ENCODE data around the gene DDR2. TPM values are rescaled to one million over a fixed set of nuclear protein-coding genes. Genes with fewer than 3 reads are reported as not detected.

Gene DDR2
- total and polyA plus RNA-seq, 2 donors, result 2.1 to 2.4 TPM

DNA sequence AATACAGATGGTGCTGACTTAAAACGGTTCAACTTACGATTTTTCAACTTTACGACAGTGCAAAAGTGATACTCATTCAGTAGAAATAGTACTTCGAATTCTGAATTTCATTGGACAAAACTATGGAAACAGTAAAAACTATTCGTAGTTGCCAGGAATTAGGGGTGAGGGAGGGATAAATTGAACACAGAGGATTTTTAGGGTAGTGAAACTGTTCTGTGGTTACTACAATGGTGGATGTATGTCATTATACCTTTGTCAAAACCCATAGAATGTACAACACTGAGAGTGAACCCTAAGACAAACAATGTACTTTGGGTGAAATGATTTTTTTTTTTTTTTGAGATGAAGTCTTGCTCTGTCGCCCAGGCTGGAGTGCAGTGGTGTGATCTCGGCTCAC, 7.5 kb downstream of the DDR2 start:
- Histone ChIP-seq H3K27me3 (ENCODE audit: control insufficient read depth in 2 of 2, insufficient read depth in 1 of 2, low read length in 1 of 2) (no peaks in the 10 kb centered on the region), H3K27ac (ENCODE audit: low read depth in 1 of 2, low read length in 1 of 2) (no peak overlapping the region), H3K9me3 (ENCODE audit: control insufficient read depth in 2 of 2, insufficient read depth in 1 of 2, low read length in 1 of 2) (no peaks in the 10 kb centered on the region), H3K4me1 (ENCODE audit: control insufficient read depth in 2 of 2, insufficient read depth in 2 of 2, low read length in 2 of 2) (no peaks in the 10 kb centered on the region), H3K36me3 (ENCODE audit: control insufficient read depth in 2 of 2, insufficient read depth in 2 of 2, low read length in 1 of 2) (no peaks in the 10 kb centered on the region), H3K4me3 (ENCODE audit: low read length in 2 of 2) (no peak overlapping the region)
- WGBS, result 96% methylated on average over 7 of the region's 7 CpGs
- no peak for DNase-seq (ENCODE audit: low read depth in 6 of 9, low spot score in 9 of 9)

DNA sequence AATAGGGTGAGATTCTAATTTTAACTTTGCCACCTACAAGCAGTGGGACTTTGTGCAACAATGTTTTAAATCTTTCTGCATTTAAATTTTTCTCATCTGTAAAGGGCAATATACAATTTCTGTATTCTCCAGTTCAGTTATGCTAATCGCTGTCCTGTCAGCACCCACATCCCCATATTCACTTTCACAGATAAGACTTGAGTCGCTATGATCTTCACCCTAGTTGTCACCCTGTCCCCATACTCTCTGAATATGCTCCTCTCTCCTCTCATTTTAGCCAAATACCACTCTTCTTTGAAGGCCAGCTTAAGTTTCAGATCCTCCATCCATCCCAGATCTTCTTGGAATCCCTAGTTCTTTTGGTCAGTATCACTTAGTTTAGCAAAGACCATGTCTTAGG, 8.8 kb downstream of the DDR2 start:
- no peaks in the 10 kb centered on the region for H3K4me1 ChIP-seq (ENCODE audit: control insufficient read depth in 2 of 2, insufficient read depth in 2 of 2, low read length in 2 of 2)
- H3K27me3 ChIP-seq (ENCODE audit: control insufficient read depth in 2 of 2, insufficient read depth in 1 of 2, low read length in 1 of 2), result no peaks in the 10 kb centered on the region
- no peaks in the 10 kb centered on the region for H3K36me3 ChIP-seq (ENCODE audit: control insufficient read depth in 2 of 2, insufficient read depth in 2 of 2, low read length in 1 of 2)
- H3K9me3 ChIP-seq (ENCODE audit: control insufficient read depth in 2 of 2, insufficient read depth in 1 of 2, low read length in 1 of 2), result no peaks in the 10 kb centered on the region
- no peak overlapping the region for H3K4me3 ChIP-seq (ENCODE audit: low read length in 2 of 2)
- 97% methylated on average over 2 of the region's 2 CpGs for WGBS
- H3K27ac ChIP-seq (ENCODE audit: low read depth in 1 of 2, low read length in 1 of 2), result no peak overlapping the region
- DNase-seq (ENCODE audit: low read depth in 6 of 9, low spot score in 9 of 9), result no peak

DNA sequence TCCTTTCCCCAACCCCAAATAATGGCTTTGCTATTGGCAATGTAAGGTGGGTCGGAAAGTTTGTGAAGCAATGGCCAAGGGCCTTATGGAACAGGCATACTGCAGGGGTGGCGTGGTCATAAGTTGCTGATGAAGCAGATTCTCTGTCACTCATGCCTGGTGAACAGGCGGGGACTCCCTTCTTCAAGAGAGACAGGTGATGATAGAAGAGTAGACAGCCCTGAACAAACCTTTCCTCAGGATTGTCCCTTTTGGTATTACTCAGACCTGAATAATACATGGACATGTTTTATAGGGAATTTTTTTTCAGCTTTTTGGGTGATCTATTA, 12.7 kb downstream of the DDR2 start:
- H3K27me3 ChIP-seq (ENCODE audit: control insufficient read depth in 2 of 2, insufficient read depth in 1 of 2, low read length in 1 of 2), result no peaks in the 10 kb centered on the region
- H3K4me1 ChIP-seq (ENCODE audit: control insufficient read depth in 2 of 2, insufficient read depth in 2 of 2, low read length in 2 of 2), result no peaks in the 10 kb centered on the region
- H3K9me3 ChIP-seq (ENCODE audit: control insufficient read depth in 2 of 2, insufficient read depth in 1 of 2, low read length in 1 of 2), result no peaks in the 10 kb centered on the region
- H3K4me3 ChIP-seq (ENCODE audit: low read length in 2 of 2), result no peak overlapping the region
- WGBS, result 96% methylated on average over 3 of the region's 3 CpGs
- no peak overlapping the region for H3K27ac ChIP-seq (ENCODE audit: low read depth in 1 of 2, low read length in 1 of 2)
- no peak for DNase-seq (ENCODE audit: low read depth in 6 of 9, low spot score in 9 of 9)
- no peaks in the 10 kb centered on the region for H3K36me3 ChIP-seq (ENCODE audit: control insufficient read depth in 2 of 2, insufficient read depth in 2 of 2, low read length in 1 of 2)

DNA sequence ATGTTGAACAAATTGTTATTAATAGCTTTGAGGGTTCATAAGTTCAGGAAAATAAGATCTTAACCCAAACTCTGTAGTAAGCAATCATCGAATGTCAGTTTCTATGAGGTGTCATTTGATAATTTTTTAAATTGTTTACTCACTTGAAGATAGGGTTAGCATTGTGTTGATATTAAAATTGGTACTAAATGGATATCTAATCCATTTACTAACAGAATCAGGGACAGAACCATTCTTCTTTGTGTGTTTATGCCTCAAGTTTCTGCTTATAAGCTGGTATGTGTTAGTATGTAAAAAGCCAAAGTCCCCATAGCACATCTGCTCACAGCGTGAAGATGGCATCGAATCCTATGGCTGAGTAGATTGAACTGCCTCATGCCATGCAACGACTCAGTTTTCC, 13.4 kb downstream of the DDR2 start:
- no peak for DNase-seq (ENCODE audit: low read depth in 6 of 9, low spot score in 9 of 9)

DNA sequence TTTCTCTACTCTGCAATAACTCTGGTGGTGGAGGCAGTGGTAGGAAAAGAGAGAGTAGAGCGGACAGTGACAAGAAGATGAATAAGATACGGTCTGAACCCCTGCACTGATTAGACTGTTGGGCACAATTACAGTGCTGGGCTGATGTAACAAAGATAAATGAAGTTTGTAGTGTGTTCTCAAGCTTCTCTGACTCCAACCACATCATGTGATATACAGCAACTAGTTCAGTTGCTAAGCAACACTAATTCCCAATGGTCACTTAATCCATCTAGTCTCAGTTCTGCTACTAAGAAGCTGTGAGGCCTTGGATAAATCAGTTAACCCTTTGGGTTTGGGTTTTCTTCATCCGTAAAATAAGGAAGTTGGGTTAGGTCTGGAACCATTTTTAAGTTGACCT, 17.3 kb downstream of the DDR2 start:
- Histone ChIP-seq H3K27ac (ENCODE audit: low read depth in 1 of 2, low read length in 1 of 2) (no peak overlapping the region), H3K27me3 (ENCODE audit: control insufficient read depth in 2 of 2, insufficient read depth in 1 of 2, low read length in 1 of 2) (no peaks in the 10 kb centered on the region), H3K9me3 (ENCODE audit: control insufficient read depth in 2 of 2, insufficient read depth in 1 of 2, low read length in 1 of 2) (no peaks in the 10 kb centered on the region), H3K4me3 (ENCODE audit: low read length in 2 of 2) (no peak overlapping the region), H3K4me1 (ENCODE audit: control insufficient read depth in 2 of 2, insufficient read depth in 2 of 2, low read length in 2 of 2) (no peaks in the 10 kb centered on the region), H3K36me3 (ENCODE audit: control insufficient read depth in 2 of 2, insufficient read depth in 2 of 2, low read length in 1 of 2) (no peaks in the 10 kb centered on the region)
- 95% methylated on average over 3 of the region's 3 CpGs for WGBS
- DNase-seq (ENCODE audit: low read depth in 6 of 9, low spot score in 9 of 9), result no peak

More for the DNA sequence above, 13.4 kb downstream of the DDR2 start:
- 92% methylated on average over 4 of the region's 4 CpGs for WGBS
- no peak overlapping the region for H3K4me3 ChIP-seq (ENCODE audit: low read length in 2 of 2)
- no peaks in the 10 kb centered on the region for H3K36me3 ChIP-seq (ENCODE audit: control insufficient read depth in 2 of 2, insufficient read depth in 2 of 2, low read length in 1 of 2)
- H3K4me1 ChIP-seq (ENCODE audit: control insufficient read depth in 2 of 2, insufficient read depth in 2 of 2, low read length in 2 of 2), result no peaks in the 10 kb centered on the region
- H3K9me3 ChIP-seq (ENCODE audit: control insufficient read depth in 2 of 2, insufficient read depth in 1 of 2, low read length in 1 of 2), result no peaks in the 10 kb centered on the region
- no peak overlapping the region for H3K27ac ChIP-seq (ENCODE audit: low read depth in 1 of 2, low read length in 1 of 2)
- H3K27me3 ChIP-seq (ENCODE audit: control insufficient read depth in 2 of 2, insufficient read depth in 1 of 2, low read length in 1 of 2), result no peaks in the 10 kb centered on the region

DNA sequence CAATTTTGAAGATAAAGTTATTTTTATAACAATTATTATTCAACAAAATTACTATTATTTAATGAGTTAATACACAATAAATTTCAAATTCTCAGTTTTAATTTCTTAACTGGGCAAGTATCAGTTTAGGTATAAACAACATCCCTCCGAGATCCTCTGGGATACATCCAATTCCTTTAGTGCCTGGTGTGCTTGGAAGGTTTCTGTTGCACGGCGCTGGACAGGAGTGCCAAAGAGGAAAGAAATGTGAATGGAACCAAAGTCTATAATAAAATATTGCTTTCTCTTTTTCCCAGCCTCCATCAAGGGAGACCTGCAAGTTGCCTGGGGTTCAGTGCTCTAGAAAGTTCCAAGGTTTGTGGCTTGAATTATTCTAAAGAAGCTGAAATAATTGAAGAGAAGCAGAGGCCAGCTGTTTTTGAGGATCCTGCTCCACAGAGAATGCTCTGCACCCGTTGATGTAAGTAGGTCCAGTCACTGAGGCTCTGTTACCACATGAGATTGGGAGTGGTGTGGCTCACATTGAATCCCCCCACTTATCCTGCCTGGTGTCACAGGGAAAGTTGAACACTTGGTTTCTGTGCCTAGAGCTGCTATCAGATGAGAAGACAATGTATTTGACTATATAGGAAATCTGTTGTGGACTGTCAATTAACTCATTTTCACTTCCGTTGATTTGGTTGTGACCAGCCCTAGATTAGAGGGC, 22.8 kb downstream of the DDR2 start:
- DNase-seq (ENCODE audit: low read depth in 6 of 9, low spot score in 9 of 9), result no peak
- H3K4me1 ChIP-seq (ENCODE audit: control insufficient read depth in 2 of 2, insufficient read depth in 2 of 2, low read length in 2 of 2), result no peaks in the 10 kb centered on the region
- 94% methylated on average over 5 of the region's 5 CpGs for WGBS
- H3K27ac ChIP-seq (ENCODE audit: low read depth in 1 of 2, low read length in 1 of 2), result no peak overlapping the region
- H3K4me3 ChIP-seq (ENCODE audit: low read length in 2 of 2), result no peak overlapping the region
- no peaks in the 10 kb centered on the region for H3K27me3 ChIP-seq (ENCODE audit: control insufficient read depth in 2 of 2, insufficient read depth in 1 of 2, low read length in 1 of 2)
- no peaks in the 10 kb centered on the region for H3K9me3 ChIP-seq (ENCODE audit: control insufficient read depth in 2 of 2, insufficient read depth in 1 of 2, low read length in 1 of 2)
- no peaks in the 10 kb centered on the region for H3K36me3 ChIP-seq (ENCODE audit: control insufficient read depth in 2 of 2, insufficient read depth in 2 of 2, low read length in 1 of 2)

DNA sequence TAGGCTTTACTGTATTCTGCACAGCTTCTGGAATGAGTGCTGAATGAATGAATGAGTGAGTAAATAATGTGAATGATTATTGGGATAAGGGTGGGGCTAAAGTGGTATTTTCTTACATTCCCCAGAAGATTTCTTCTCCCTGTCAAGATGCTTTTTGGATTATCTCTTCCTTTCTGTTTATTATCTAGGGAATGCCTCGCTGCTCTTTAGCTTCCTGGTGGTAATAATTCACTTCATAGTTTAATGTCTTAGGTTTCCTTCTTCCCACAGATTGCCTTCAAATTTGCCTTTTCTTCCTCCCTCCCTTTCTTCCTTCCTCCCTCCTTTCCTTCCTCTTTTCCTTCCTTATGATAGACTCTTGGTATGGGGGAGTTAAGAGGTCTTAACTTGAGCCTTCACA, 24.0 kb downstream of the DDR2 start:
- Histone ChIP-seq H3K4me3 (ENCODE audit: low read length in 2 of 2) (no peak overlapping the region), H3K36me3 (ENCODE audit: control insufficient read depth in 2 of 2, insufficient read depth in 2 of 2, low read length in 1 of 2) (no peaks in the 10 kb centered on the region), H3K9me3 (ENCODE audit: control insufficient read depth in 2 of 2, insufficient read depth in 1 of 2, low read length in 1 of 2) (no peaks in the 10 kb centered on the region), H3K27ac (ENCODE audit: low read depth in 1 of 2, low read length in 1 of 2) (no peak overlapping the region), H3K4me1 (ENCODE audit: control insufficient read depth in 2 of 2, insufficient read depth in 2 of 2, low read length in 2 of 2) (no peaks in the 10 kb centered on the region), H3K27me3 (ENCODE audit: control insufficient read depth in 2 of 2, insufficient read depth in 1 of 2, low read length in 1 of 2) (no peaks in the 10 kb centered on the region)
- DNase-seq (ENCODE audit: low read depth in 6 of 9, low spot score in 9 of 9), result no peak
- WGBS, result 67% methylated on average over 1 of the region's 1 CpG

DNA sequence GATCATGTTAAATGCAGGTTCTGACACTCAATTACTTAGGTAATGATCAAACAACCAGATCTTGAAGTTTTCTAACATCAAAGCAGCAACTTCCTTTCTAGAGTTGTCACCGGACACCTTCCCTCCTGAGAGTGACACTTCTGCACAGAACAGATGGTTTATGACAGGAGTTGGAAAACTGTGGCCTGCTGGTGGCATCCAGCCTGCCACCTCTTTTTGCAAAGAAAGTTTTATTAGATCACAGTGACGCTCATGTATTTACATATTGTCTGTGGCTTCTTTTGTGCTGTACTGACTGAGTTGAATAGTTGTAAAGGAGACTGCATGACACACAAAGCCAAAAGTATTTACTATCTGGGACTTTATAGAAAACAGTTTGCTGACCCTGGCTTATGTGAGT, 28.3 kb downstream of the DDR2 start:
- H3K27me3 ChIP-seq (ENCODE audit: control insufficient read depth in 2 of 2, insufficient read depth in 1 of 2, low read length in 1 of 2), result no peaks in the 10 kb centered on the region
- H3K27ac ChIP-seq (ENCODE audit: low read depth in 1 of 2, low read length in 1 of 2), result no peak overlapping the region
- DNase-seq (ENCODE audit: low read depth in 6 of 9, low spot score in 9 of 9), result no peak
- H3K9me3 ChIP-seq (ENCODE audit: control insufficient read depth in 2 of 2, insufficient read depth in 1 of 2, low read length in 1 of 2), result no peaks in the 10 kb centered on the region
- H3K4me1 ChIP-seq (ENCODE audit: control insufficient read depth in 2 of 2, insufficient read depth in 2 of 2, low read length in 2 of 2), result no peaks in the 10 kb centered on the region
- no peak overlapping the region for H3K4me3 ChIP-seq (ENCODE audit: low read length in 2 of 2)
- no peaks in the 10 kb centered on the region for H3K36me3 ChIP-seq (ENCODE audit: control insufficient read depth in 2 of 2, insufficient read depth in 2 of 2, low read length in 1 of 2)
- 88% methylated on average over 2 of the region's 2 CpGs for WGBS

DNA sequence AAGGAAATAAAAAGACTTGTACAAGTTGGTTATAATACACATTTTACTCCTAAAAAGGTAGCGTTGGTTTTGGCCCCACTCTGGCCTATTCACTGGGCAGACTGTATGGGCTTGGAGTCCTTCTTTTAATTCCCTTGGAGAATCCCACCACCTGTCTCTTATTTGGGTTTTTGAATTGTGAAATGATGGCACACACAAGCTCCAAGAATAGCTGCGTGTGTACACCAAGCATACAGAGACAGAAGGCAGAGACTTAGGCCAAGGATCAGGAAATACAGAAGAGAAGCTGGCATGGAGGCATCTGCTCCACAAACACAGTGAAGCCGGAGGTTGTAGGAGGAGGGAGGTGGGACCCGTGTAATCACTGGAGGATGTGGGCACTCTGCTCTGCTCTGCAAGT, 29.1 kb downstream of the DDR2 start:
- H3K9me3 ChIP-seq (ENCODE audit: control insufficient read depth in 2 of 2, insufficient read depth in 1 of 2, low read length in 1 of 2), result no peaks in the 10 kb centered on the region
- 97% methylated on average over 4 of the region's 4 CpGs for WGBS
- no peaks in the 10 kb centered on the region for H3K4me1 ChIP-seq (ENCODE audit: control insufficient read depth in 2 of 2, insufficient read depth in 2 of 2, low read length in 2 of 2)
- DNase-seq (ENCODE audit: low read depth in 6 of 9, low spot score in 9 of 9), result no peak
- no peaks in the 10 kb centered on the region for H3K27me3 ChIP-seq (ENCODE audit: control insufficient read depth in 2 of 2, insufficient read depth in 1 of 2, low read length in 1 of 2)
- H3K4me3 ChIP-seq (ENCODE audit: low read length in 2 of 2), result no peak overlapping the region
- H3K36me3 ChIP-seq (ENCODE audit: control insufficient read depth in 2 of 2, insufficient read depth in 2 of 2, low read length in 1 of 2), result no peaks in the 10 kb centered on the region
- no peak overlapping the region for H3K27ac ChIP-seq (ENCODE audit: low read depth in 1 of 2, low read length in 1 of 2)

DNA sequence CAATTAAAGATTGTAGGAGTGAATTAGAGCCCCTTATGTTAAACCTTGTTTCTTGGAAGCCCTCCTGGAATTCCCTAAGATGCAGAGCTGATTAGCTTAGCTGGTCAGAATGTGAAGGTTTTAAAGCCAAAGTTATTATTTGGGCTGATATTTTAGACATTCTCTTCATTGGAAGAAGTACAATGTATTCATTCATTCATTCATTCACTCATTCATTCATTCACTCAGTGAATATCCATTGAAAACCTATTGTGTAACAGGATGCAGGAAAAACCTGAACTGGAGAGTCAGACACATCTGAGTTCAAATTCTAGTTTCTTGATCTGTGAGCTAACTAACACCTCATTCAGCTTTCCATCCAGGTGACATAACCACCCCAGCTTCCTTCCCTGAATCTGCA, 29.7 kb downstream of the DDR2 start:
- H3K9me3 ChIP-seq (ENCODE audit: control insufficient read depth in 2 of 2, insufficient read depth in 1 of 2, low read length in 1 of 2), result no peaks in the 10 kb centered on the region
- DNase-seq (ENCODE audit: low read depth in 6 of 9, low spot score in 9 of 9), result no peak

More for the DNA sequence above, 29.7 kb downstream of the DDR2 start:
- no peak overlapping the region for H3K27ac ChIP-seq (ENCODE audit: low read depth in 1 of 2, low read length in 1 of 2)
- no peaks in the 10 kb centered on the region for H3K4me1 ChIP-seq (ENCODE audit: control insufficient read depth in 2 of 2, insufficient read depth in 2 of 2, low read length in 2 of 2)
- no peaks in the 10 kb centered on the region for H3K36me3 ChIP-seq (ENCODE audit: control insufficient read depth in 2 of 2, insufficient read depth in 2 of 2, low read length in 1 of 2)
- H3K27me3 ChIP-seq (ENCODE audit: control insufficient read depth in 2 of 2, insufficient read depth in 1 of 2, low read length in 1 of 2), result no peaks in the 10 kb centered on the region
- no peak overlapping the region for H3K4me3 ChIP-seq (ENCODE audit: low read length in 2 of 2)
